Germinal center (tissue), 1 donor: Measurements from ENCODE around the gene DSC1.
"Not testable (repeated sequence)": the region's sequence is repeated elsewhere in the genome, so short reads cannot be mapped to it uniquely, and the experiment has no call there.

Experiments
- DNase-seq: peaks from one replicate; pipeline ENCODE4 v3.0.0; 2012; ENCODE audit warnings: mixed read lengths, low spot score

The DSC1 gene, protein sequence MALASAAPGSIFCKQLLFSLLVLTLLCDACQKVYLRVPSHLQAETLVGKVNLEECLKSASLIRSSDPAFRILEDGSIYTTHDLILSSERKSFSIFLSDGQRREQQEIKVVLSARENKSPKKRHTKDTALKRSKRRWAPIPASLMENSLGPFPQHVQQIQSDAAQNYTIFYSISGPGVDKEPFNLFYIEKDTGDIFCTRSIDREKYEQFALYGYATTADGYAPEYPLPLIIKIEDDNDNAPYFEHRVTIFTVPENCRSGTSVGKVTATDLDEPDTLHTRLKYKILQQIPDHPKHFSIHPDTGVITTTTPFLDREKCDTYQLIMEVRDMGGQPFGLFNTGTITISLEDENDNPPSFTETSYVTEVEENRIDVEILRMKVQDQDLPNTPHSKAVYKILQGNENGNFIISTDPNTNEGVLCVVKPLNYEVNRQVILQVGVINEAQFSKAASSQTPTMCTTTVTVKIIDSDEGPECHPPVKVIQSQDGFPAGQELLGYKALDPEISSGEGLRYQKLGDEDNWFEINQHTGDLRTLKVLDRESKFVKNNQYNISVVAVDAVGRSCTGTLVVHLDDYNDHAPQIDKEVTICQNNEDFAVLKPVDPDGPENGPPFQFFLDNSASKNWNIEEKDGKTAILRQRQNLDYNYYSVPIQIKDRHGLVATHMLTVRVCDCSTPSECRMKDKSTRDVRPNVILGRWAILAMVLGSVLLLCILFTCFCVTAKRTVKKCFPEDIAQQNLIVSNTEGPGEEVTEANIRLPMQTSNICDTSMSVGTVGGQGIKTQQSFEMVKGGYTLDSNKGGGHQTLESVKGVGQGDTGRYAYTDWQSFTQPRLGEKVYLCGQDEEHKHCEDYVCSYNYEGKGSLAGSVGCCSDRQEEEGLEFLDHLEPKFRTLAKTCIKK

GRCh38 chr18:31162825-31163435, at the start of gene DSC1:
TSS of gene DSC1 (minus strand) at chr18:31162856. CDS start at chr18:31162594, 262 bp downstream.
- no peak for DNase-seq

- no peak for DNase-seq
Measured at GRCh38 chr18:31211047-31211446, 48.4 kb upstream of the DSC1 start.

GRCh38 chr18:31209041-31209440, 46.4 kb upstream of the DSC1 start:
- no peak for DNase-seq

- no peak for DNase-seq
Measured at GRCh38 chr18:31207391-31207790, 44.7 kb upstream of the DSC1 start.

DNA sequence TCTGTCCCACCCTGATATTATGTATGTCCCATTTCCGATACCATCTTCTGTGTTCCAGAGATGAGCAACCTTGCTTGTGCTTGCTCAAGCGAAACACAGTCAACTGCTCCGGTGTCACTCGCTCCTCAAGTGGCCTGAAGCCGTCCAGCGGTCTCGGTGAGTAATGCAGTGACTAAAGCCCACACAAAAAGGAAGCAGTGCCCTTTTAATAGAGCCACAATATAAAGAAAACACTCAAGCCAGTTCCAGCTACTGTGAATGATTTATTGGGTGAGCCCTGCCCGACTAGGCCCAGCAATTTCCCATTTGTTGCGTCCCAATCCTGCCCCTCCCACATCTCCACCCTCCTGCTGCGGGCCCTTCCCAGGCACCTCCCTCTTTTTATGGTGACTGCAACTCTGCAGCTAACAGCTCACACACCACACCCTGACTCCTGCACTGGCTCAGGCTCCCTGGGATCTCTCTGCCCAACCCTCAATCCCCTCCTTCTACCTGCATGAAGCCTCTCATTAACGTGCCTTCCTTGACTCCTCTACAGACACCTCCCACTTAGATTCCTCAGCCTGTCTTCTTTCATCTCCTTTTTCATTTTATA, 44.2 kb upstream of the DSC1 start:
- DNase-seq: no peak

DNA sequence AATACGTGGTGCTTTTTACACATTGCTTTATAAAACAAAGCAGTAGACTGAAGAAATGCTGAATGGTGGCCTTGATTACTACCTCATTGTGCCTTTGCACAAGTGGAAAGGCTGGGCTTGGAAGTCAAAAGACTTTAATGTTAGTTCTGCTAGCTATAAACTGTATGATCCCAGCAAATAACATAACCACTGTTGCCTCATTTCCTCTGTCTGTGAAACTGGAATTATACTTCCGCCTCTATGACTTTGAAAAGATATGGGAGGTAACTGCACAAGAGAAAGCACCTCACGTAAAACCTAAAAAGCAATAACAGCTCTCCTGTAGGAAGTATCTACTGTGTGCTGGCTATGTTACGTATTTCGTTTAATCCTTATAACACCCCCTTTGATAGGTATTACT, 43.4 kb upstream of the DSC1 start:
- DNase-seq: no peak

DNA sequence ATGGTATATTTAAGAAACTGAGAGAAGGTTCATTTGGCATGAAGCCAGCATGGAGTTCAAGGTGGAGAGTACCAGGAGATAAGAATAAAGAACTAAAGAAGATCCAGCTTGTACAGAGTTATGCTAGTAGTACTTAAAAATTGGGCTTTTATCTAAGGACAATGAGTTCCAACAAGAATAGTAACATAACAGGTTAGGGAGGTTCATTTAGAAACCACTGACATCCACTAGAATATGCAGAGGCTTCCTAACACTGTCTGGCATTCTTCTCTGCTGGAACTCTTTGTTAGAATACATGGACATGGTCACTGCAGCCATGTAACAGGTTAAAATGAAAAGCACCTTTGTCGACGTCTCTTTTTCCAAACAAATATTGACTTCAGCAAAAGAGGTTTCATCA, 42.6 kb upstream of the DSC1 start:
- no peak for DNase-seq

DNA sequence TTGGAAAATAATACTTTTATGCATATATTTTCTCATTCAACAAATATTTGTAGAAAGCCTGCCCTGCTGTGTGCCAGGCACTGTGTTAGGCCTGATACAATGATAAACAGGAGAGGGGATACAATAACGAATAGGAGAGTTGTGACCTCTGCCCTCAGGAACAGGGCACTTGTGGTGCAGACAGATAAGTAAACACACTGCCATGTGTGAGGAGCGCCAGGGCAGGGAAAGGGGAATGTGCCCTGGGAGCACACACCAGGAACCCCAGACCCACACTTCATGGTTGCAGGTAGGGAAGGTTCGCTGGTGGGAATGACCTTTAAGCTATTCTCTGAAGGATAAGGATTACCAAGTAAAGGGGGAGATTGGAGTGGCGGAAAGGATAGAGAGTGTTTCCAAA, 42.2 kb upstream of the DSC1 start:
- DNase-seq: no peak

GRCh38 chr18:31204166-31204565, 41.5 kb upstream of the DSC1 start:
- no peak for DNase-seq

DNA sequence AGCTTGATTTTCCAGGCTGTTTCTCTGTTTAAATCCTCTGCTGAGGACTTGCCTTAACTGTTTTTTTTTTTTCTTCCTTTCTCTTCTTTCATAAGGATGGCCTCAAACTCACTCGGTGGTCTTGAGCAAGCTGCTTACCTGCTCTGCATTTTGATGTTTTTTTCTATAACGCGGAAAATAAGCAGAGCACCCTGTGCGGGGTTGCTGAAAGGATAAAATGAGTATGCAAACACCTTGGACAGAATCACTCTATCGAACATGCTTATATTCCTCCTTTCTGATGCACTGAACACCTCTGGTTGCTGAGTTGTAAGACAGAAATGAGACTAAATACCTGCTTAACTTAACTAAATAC, 41.1 kb upstream of the DSC1 start:
- no peak for DNase-seq

- DNase-seq: no peak
Measured at GRCh38 chr18:31203096-31203793, 40.6 kb upstream of the DSC1 start.

- no peak for DNase-seq
Measured at GRCh38 chr18:31199190-31199769, 36.6 kb upstream of the DSC1 start.

DNA sequence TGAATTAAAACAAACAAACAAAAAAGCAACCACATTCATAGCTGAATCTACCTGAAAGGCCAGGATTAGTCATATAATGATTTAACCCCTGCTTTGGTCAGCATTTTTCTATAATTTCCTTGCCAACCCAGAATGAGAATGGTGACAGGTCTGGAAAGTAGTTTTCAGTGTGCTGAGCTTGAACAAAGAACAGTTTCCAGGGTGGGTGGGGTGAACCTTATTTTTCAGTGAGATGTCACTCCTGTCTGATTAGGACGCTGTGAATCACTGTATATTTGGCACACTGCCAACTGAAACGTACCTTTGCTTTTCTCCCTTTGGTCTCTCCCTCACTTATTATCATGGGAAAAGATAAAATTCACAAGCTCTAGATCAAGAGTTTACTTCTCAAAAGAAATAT, 35.0 kb upstream of the DSC1 start:
- no peak for DNase-seq

GRCh38 chr18:31195063-31195462, 32.4 kb upstream of the DSC1 start:
- no peak for DNase-seq

DNA sequence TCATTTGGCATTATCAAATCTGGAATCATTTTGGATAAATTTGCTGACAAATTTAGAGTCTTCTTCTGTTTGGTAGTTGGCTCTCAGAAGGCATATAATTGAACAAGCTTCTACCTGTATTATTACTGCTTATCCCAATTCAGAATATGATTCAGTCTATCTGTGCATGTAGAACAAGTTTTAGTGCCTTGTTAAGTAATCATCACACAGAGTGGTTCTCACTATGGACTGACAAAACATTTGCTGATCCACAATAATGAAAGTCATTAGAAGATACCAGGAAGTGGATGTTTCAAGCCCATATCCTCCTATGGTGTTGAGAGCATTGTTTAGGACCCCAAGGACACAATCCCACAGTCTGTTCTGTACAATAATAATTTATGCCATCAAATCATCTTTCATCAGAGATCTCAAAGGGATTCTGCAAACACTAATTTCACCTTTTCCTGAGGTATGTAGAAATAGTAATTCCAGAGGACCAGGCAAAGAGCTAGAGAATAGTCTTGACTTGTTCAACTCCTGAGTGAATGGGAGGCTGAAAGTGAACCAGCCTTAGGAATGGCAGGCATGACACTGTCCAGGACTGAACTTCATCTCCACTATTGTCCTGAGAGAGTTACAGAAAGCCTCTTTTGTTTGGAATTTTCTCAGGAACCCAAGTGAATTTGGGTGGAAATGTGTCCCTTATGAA, 29.6 kb upstream of the DSC1 start:
- no peak for DNase-seq

GRCh38 chr18:31190919-31191318, 28.3 kb upstream of the DSC1 start:
- no peak for DNase-seq

DNA sequence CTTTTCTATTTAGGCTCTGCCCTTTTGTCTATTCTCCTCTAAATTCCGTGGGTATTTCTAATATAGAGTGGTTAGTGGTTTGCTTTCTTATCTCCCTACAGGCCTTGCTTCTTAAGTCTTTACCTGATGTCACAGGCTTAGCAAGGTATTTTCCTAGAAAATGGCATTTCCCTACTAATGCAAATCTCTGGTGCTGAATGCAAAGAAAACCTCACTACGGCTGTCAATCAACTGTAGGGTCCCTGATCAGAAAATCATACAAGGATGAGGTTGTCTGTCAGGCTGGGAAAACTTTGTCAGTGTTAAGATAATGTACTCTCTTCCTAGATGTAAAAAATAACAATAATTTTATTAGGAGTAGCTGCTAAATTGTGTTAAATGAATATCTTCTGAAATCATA, 27.1 kb upstream of the DSC1 start:
- DNase-seq: no peak

DNA sequence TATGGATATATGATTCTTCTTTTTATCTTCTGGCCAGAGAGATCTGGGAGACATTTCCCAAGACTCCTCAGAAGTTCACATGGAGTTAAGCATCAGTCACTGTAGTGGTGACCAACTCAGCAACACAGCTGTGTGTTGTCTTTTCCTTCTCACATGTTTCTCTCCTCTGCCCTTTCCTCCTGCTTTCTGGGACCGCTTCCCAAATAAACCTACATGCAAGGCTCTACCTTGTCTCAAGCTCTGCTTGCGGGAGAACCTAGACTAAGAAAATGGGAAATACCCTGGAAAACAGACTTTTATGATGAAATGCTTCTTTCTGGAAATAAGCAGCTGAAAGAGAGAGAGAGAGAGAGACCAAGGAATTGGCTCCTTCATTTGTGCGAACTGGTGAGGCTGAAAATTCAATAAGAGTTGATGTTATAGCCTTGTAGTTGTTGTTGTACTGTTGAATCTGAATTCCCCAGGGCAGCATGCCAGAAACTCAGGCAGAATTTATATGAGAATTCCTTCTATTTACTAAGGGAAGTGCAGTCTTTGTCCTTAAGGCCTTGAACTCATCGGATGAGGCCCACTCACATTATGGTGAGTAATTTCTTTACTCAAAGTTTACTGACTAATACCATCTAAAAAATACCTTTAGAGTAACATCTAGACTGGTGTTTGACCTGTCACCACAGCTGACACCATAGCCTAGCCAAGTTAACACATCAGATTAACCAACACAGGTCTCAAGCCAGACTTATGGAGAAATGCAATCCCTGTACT, 22.7 kb upstream of the DSC1 start:
- no peak for DNase-seq

DNA sequence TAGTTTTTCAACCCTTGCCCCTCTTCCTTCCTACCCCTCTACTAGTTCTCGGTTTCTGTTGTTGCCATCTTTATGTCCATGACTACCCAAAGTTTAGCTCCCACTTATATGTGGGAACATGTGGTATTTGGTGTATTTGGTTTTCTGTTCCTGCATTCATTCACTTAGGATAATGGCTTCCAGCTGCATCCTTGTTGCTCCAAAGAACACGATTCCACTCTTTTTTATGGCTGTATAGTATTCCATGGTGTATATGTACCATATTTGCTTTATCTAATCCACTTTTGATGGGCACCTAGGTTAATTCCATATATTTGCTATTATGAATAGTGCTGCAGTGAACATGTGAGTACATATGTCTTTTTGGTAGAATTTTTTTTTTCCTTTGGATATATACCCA, 20.6 kb upstream of the DSC1 start:
- DNase-seq: no peak

DNA sequence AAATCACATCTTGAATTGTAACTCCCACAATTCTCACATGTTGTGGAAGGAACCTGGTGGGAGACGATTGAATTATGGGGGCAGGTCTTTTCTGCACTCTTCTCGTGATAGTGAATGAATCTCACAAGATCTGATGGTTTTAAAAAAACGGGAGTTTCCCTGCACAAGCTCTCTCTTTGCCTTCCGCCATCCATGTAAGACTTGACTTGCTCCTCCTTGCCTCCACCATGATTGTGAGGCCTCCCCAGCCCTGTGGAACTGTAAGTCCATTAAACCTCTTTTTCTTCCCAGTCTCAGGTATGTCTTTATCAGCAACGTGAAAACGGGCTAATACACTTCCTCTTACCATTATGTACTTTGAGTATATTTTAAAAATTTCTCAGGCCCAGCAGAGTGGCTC, 14.7 kb upstream of the DSC1 start:
- DNase-seq: not testable (repeated sequence)
